GM12891 (cell line): ENCODE results near the gene GPATCH2.

Experiments used
- POLR2A ChIP-seq: IDR thresholded peaks from 2 replicates; pipeline ENCODE4 v1.6.1; 2011; ENCODE audit warnings: low read depth, low read length, control low read depth
- POLR2AphosphoS5 ChIP-seq: IDR thresholded peaks from 2 replicates; pipeline ENCODE4 v1.6.1; 2011; ENCODE audit warnings: low read depth, low read length, control low read depth

DNA sequence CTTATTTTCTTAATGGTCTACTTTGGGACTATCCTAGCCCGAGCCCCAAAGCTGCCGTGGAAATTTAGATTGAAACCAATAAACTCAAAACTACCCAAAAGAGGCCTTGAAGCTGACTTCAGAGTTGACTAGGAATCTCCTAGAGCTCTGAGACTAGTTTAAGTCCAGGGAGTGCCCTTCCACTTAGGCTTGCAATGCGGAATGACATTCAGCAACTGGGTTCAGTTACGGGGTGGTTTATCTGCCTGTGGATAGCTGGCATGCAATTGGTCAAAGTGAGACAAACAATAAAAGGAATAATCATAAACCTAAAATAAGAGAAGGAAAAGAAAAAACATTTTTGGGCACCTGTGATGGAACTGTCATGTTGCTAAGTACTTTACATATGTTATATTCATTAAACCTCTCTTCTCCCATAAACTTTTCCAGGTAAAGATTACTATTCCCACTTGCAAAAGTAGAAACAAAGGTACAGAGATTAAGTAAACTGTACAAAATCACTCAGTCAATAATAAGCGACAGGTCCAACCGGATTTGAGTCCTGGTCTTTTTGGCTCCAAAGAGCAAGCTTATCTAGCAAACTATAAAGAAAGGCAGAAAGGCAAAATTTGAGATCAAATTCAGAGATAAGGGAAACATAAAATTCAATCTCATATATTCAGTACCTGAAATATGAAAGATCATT, 56.5 kb downstream of the GPATCH2 start:
- TF ChIP-seq POLR2A (no peak), POLR2AphosphoS5 (no peak)
